Measurements from ENCODE around the gene PACRG. TPM values are rescaled to one million over a fixed set of nuclear protein-coding genes. Genes with fewer than 3 reads are reported as not detected.

Gene PACRG
- polyA plus RNA-seq, 1 donor (not counting 4 experiments of a cell fraction or from before 2014, with no cell fraction given), result 0.31 TPM

DNA sequence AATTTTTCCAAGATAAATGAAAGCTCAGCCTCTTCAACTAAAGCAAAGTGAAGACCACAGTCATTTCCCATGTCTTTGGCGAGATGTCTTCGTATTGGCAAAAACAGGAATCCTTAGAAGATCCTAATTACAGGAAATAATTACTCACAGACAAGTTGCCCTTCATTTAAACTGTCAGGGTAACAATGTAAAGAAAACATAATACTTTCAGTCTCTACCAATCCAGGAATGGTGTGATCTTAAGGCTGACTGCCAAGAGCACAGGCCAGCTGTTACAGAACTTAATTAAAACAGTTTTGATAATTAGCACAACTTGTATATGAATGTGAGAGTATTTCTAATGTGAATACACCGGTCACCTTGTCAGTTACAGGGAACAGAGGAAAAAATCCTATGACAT is 292.2 kb downstream of the PACRG start:
- Histone ChIP-seq H3K4me3 (ENCODE audit: control insufficient read depth in 2 of 3, extremely low read depth in 1 of 3, insufficient read depth in 2 of 3, low read depth in 1 of 3, low read length in 3 of 3) (no peak overlapping the region), H3K9me1 (ENCODE audit: control insufficient read depth, extremely low read depth, insufficient read depth, low read length) (no peaks in the 10 kb centered on the region), H3K27me3 (ENCODE audit: control insufficient read depth, extremely low read depth, insufficient read depth, low read length) (no peaks in the 10 kb centered on the region), H3K9ac (ENCODE audit: control insufficient read depth, extremely low read depth, insufficient read depth, low read length) (no peak overlapping the region), H3K4me2 (ENCODE audit: control insufficient read depth, extremely low read depth, insufficient read depth, low read depth, low read length) (no peak overlapping the region), H3K9me3 (ENCODE audit: control insufficient read depth, low read depth, low read length) (no peaks in the 10 kb centered on the region), H3K27ac (ENCODE audit: control insufficient read depth, insufficient read depth, low read length) (no peak overlapping the region), H3K36me3 (ENCODE audit: control insufficient read depth in 2 of 2, extremely low read depth in 1 of 2, insufficient read depth in 2 of 2, low read length in 2 of 2) (no peaks in the 10 kb centered on the region), H2AFZ (ENCODE audit: control insufficient read depth, low read length) (no peak overlapping the region), H4K20me1 (ENCODE audit: control insufficient read depth, extremely low read depth, insufficient read depth, low read length) (no peaks in the 10 kb centered on the region), H3K79me2 (ENCODE audit: control insufficient read depth, insufficient read depth, low read length) (no peaks in the 10 kb centered on the region), H3K4me1 (ENCODE audit: control insufficient read depth, extremely low read depth, insufficient read depth, low read length) (no peaks in the 10 kb centered on the region)
- dilution Hi-C loops (cut with MboI; ENCODE audit: extremely low pct_ligation_motif_present, low sequenced_read_pairs), result no loop called here
- no peak for FAIRE-seq
- no peak for DNase-seq (ENCODE audit: low read depth, low spot score)
- TF ChIP-seq EZH2 (IDR thresholded peaks at IDR 0.05; ENCODE audit: low read length) (no peak), CTCF (optimal IDR thresholded peaks at IDR 0.05 in 1 of 3, IDR thresholded peaks at IDR 0.05 in 1 of 3, conservative IDR thresholded peaks at IDR 0.05 in 1 of 3; ENCODE audit: extremely low read depth in 1 of 3, insufficient read depth in 2 of 3, low read length in 3 of 3) (no peak)

- no peak for FAIRE-seq
These were observed 293.3 kb downstream of the PACRG start for GRCh38 chr6:163021054-163021453.

More at GRCh38 chr6:163021054-163021453, 293.3 kb downstream of the PACRG start:
- no peaks in the 10 kb centered on the region for H3K79me2 ChIP-seq (ENCODE audit: control insufficient read depth, insufficient read depth, low read length)
- no peak overlapping the region for H3K27ac ChIP-seq (ENCODE audit: control insufficient read depth, insufficient read depth, low read length)
- H3K9ac ChIP-seq (ENCODE audit: control insufficient read depth, extremely low read depth, insufficient read depth, low read length), result no peak overlapping the region
- no peak overlapping the region for H3K4me2 ChIP-seq (ENCODE audit: control insufficient read depth, extremely low read depth, insufficient read depth, low read depth, low read length)
- H3K36me3 ChIP-seq (ENCODE audit: control insufficient read depth in 2 of 2, extremely low read depth in 1 of 2, insufficient read depth in 2 of 2, low read length in 2 of 2), result no peaks in the 10 kb centered on the region
- H3K4me1 ChIP-seq (ENCODE audit: control insufficient read depth, extremely low read depth, insufficient read depth, low read length), result no peaks in the 10 kb centered on the region
- dilution Hi-C loops (cut with MboI; ENCODE audit: extremely low pct_ligation_motif_present, low sequenced_read_pairs), result no loop called here
- TF ChIP-seq EZH2 (IDR thresholded peaks at IDR 0.05; ENCODE audit: low read length) (no peak), CTCF (optimal IDR thresholded peaks at IDR 0.05 in 1 of 3, IDR thresholded peaks at IDR 0.05 in 1 of 3, conservative IDR thresholded peaks at IDR 0.05 in 1 of 3; ENCODE audit: extremely low read depth in 1 of 3, insufficient read depth in 2 of 3, low read length in 3 of 3) (no peak)
- H3K9me1 ChIP-seq (ENCODE audit: control insufficient read depth, extremely low read depth, insufficient read depth, low read length), result no peaks in the 10 kb centered on the region
- no peaks in the 10 kb centered on the region for H3K9me3 ChIP-seq (ENCODE audit: control insufficient read depth, low read depth, low read length)
- no peak overlapping the region for H3K4me3 ChIP-seq (ENCODE audit: control insufficient read depth in 2 of 3, extremely low read depth in 1 of 3, insufficient read depth in 2 of 3, low read depth in 1 of 3, low read length in 3 of 3)
- no peaks in the 10 kb centered on the region for H4K20me1 ChIP-seq (ENCODE audit: control insufficient read depth, extremely low read depth, insufficient read depth, low read length)
- DNase-seq (ENCODE audit: low read depth, low spot score), result no peak
- H2AFZ ChIP-seq (ENCODE audit: control insufficient read depth, low read length), result no peak overlapping the region
- H3K27me3 ChIP-seq (ENCODE audit: control insufficient read depth, extremely low read depth, insufficient read depth, low read length), result no peaks in the 10 kb centered on the region
